Brain microvascular endothelial cell (primary cell): ENCODE results near the gene TMEM117.

Experiments
- DNase-seq: peaks from one replicate; pipeline ENCODE4 v3.0.0-alpha.2; 2020
- H3K27ac ChIP-seq: fragments of 250-450 bp; sonication (Bioruptor Pico); 2 replicates; pipeline ENCODE4 v1.5.1; 2020; ENCODE audit warnings: mild to moderate bottlenecking, moderate library complexity
- H3K27me3 ChIP-seq: fragments of 250-450 bp; sonication (Bioruptor Pico); replicated peaks from 2 replicates; pipeline ENCODE4 v1.5.1; 2020; ENCODE audit warnings: mild to moderate bottlenecking
- H3K36me3 ChIP-seq: fragments of 250-450 bp; sonication (Bioruptor Pico); replicated peaks from 2 replicates; pipeline ENCODE4 v1.5.1; 2020; ENCODE audit warnings: mild to moderate bottlenecking
- H3K4me3 ChIP-seq: 2 replicates; pipeline ENCODE4 v1.5.1; 2011; ENCODE audit warnings: low read depth, mild to moderate bottlenecking, control low read depth, low read length, moderate library complexity
- CTCF ChIP-seq: IDR thresholded peaks from 2 replicates; pipeline ENCODE4 v1.5.1; 2011; ENCODE audit warnings: low read depth, mild to moderate bottlenecking, moderate library complexity, low read length, control low read depth, inconsistent platforms; ENCODE audit errors: missing control alignments
- in situ Hi-C: cut with HindIII; loops from 2 replicates; pipeline ENCODE4 v1.10.0; 2017; ENCODE audit warnings: low sequenced_read_pairs, low pct_ligation_motif_present

The TMEM117 gene

DNA sequence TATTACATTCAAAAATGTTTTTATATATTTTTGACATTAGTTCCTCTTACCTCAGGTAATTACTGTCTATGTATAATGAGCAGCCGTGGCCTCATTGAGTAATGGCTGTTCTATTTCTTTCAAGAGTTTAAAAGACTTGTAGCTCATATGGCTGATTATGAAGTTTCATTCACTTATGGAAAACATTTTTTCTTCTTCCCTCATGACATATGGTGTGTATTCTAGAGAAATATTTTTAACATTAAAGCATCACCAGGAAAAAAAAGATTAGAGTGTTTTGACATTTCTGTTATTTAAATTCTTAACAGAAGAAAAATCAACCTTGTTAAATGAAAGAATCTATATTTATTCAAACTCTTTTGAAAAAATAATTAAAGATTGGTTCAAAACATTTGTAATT is 422.4 kb downstream of the TMEM117 start:
- no peaks in the 10 kb centered on the region for H3K27me3 ChIP-seq
- no peak for DNase-seq
- no peaks in the 10 kb centered on the region for H3K36me3 ChIP-seq
- H3K27ac ChIP-seq, result no peak overlapping the region
- H3K4me3 ChIP-seq, result no peak overlapping the region
- TF ChIP-seq CTCF, result no peak
- in situ Hi-C loops, result no loop called here

DNA sequence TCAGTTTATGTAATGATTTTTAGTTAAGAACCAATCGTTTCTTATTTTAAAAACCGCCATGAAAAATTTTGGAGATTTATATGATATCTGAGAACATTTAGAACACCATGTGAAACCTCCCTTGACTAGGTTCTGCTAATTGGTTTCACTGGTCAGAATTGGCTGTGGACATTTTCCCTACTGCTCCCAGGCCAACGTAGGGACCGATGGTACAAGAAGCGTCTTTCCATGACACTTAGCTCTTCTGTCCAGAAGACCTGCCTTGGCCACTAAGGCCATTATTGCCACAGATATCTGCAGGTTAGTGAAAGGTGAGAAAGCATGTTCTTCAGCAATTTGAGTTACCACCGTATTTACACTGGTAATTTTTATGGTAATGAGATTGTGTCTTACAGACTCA is 424.0 kb downstream of the TMEM117 start:
- Histone ChIP-seq H3K4me3 (no peak overlapping the region), H3K27me3 (no peaks in the 10 kb centered on the region), H3K36me3 (no peaks in the 10 kb centered on the region), H3K27ac (no peak overlapping the region)
- no peak for TF ChIP-seq CTCF
- in situ Hi-C loops, result no loop called here
- DNase-seq, result no peak

DNA sequence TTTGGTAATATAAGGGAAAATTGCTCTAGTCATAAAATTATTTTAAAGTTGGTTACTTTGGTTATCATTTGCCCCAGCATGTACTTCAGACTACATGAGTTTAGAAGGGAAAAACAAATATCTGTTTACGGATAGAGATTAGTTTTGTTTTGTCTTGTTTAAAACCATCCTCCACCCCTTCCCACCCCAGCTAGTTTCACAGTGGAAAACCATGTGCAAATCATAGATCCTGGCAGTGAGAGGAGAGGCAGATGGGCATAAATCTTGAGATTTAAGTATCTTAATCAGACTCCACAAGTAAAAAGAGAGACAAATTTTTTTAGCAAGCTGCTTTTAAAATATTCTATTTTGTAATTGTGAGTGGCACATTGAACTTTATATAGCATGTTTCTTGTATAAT is 424.7 kb downstream of the TMEM117 start:
- TF ChIP-seq CTCF, result no peak
- no peaks in the 10 kb centered on the region for H3K36me3 ChIP-seq
- DNase-seq, result no peak
- in situ Hi-C loops, result no loop called here
- no peak overlapping the region for H3K27ac ChIP-seq
- no peak overlapping the region for H3K4me3 ChIP-seq
- H3K27me3 ChIP-seq, result no peaks in the 10 kb centered on the region

DNA sequence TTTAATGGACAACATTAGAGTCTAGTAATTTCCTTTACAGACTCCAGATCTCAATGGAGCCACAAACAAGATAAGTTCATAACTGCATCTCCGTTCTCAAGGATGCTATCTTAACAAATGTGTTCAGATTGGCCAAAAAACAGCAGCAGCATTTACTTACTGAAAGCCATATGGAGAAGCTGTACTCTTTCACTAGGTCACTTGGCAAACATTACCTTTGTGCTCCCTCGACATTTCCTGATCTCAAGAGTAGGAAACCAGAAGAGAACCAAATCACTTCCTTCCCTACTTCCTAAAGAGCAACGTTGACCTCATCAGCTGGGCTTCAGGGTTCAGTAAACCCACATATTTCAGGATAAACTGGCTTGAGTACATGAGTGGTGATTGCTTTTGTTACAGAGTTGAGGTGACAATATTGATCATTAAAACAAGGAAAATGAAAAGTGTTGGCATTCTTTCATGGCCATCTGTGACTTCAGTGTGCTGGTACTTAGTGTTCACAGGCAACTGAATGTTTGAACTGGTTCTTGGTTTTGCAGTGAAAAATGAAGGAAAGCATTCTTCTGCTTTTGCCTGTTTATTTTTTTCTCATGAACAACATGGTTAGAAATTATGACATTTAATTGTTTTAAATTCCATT is 449.6 kb downstream of the TMEM117 start:
- in situ Hi-C loops, result no loop called here
- no peak for DNase-seq
- Histone ChIP-seq H3K27me3 (no peaks in the 10 kb centered on the region), H3K27ac (no peak overlapping the region), H3K36me3 (no peaks in the 10 kb centered on the region), H3K4me3 (no peak overlapping the region)
- no peak for TF ChIP-seq CTCF

GRCh38 chr12:44286336-44286735 is 450.5 kb downstream of the TMEM117 start:
- in situ Hi-C loops, result no loop called here
- H3K4me3 ChIP-seq, result no peak overlapping the region
- TF ChIP-seq CTCF, result no peak
- H3K36me3 ChIP-seq, result no peaks in the 10 kb centered on the region
- no peak for DNase-seq
- H3K27ac ChIP-seq, result no peak overlapping the region
- H3K27me3 ChIP-seq, result no peaks in the 10 kb centered on the region

- Histone ChIP-seq H3K27me3 (no peaks in the 10 kb centered on the region), H3K4me3 (no peak overlapping the region), H3K36me3 (no peaks in the 10 kb centered on the region), H3K27ac (no peak overlapping the region)
- no peak for TF ChIP-seq CTCF
- in situ Hi-C loops, result no loop called here
- no peak for DNase-seq
These were observed 451.1 kb downstream of the TMEM117 start for GRCh38 chr12:44286821-44287505.
